Daoy (cell line): ENCODE results near the gene CDKN2D. TPM values are rescaled to one million over a fixed set of nuclear protein-coding genes. Genes with fewer than 3 reads are reported as not detected.

Source experiments
- DNase-seq: peaks from one replicate; pipeline ENCODE4 v3.0.0-alpha.2; 2015; ENCODE audit warnings: low read depth
- total RNA-seq: library from RNA; depleted of rRNA; stranded (reverse); fragments of >200 nt; shearing (Covaris generic); gene quantifications from 2 replicates; pipeline ENCODE4 v1.2.3, GENCODE V29; 2014; rRNA removed

Gene CDKN2D
- 3.0 and 9.9 TPM in 2 replicates for total RNA-seq

GRCh38 chr19:10568826-10569651 lies at the start of gene CDKN2D:
TSS of gene CDKN2D (minus strand) at chr19:10568979. CDS start at chr19:10568653, 326 bp downstream.
- DNase-seq, result peak; percentile 100

GRCh38 chr19:10617409-10618121 lies 48.8 kb upstream of the CDKN2D start:
- no peak for DNase-seq

- no peak for DNase-seq
Measured at GRCh38 chr19:10615429-10616023, 46.7 kb upstream of the CDKN2D start.

GRCh38 chr19:10612499-10613119 lies 43.8 kb upstream of the CDKN2D start:
- no peak for DNase-seq

- no peak for DNase-seq
Measured at GRCh38 chr19:10611907-10612306, 43.1 kb upstream of the CDKN2D start.

- DNase-seq, result no peak
Measured at GRCh38 chr19:10604460-10604980, 35.7 kb upstream of the CDKN2D start.

GRCh38 chr19:10603873-10604459 lies 35.2 kb upstream of the CDKN2D start:
- no peak for DNase-seq

- no peak for DNase-seq
Measured at GRCh38 chr19:10603084-10603872, 34.5 kb upstream of the CDKN2D start.

- peak; percentile 80 for DNase-seq
Measured at GRCh38 chr19:10602330-10603083, 33.7 kb upstream of the CDKN2D start.

GRCh38 chr19:10601999-10602329 lies 33.2 kb upstream of the CDKN2D start:
- no peak for DNase-seq

GRCh38 chr19:10600149-10600548 lies 31.4 kb upstream of the CDKN2D start:
- DNase-seq, result no peak

GRCh38 chr19:10593820-10594637 lies 25.2 kb upstream of the CDKN2D start:
- DNase-seq, result no peak

- DNase-seq, result no peak
Measured at GRCh38 chr19:10593148-10593547, 24.4 kb upstream of the CDKN2D start.

GRCh38 chr19:10587839-10588150 lies 19.0 kb upstream of the CDKN2D start:
- no peak for DNase-seq

- no peak for DNase-seq
Measured at GRCh38 chr19:10587022-10587838, 18.5 kb upstream of the CDKN2D start, which contains the start of gene AP1M2. TSS of gene AP1M2 (minus strand) at chr19:10587312. CDS start at chr19:10587231, 81 bp downstream.

GRCh38 chr19:10586396-10586795 lies 17.6 kb upstream of the CDKN2D start:
- no peak for DNase-seq

GRCh38 chr19:10583036-10583776 lies 14.4 kb upstream of the CDKN2D start:
- no peak for DNase-seq

- no peak for DNase-seq
Measured at GRCh38 chr19:10582091-10582490, 13.3 kb upstream of the CDKN2D start.
